ENCODE measurements around the gene RBM15B. TPM values are rescaled to one million over a fixed set of nuclear protein-coding genes. Genes with fewer than 3 reads are reported as not detected.

Gene RBM15B
- polyA plus RNA-seq, 1 donor from 2014 or later: 24.1 TPM

GRCh38 chr3:51392355-51393133 lies 1.5 kb downstream of the RBM15B start:
- Histone ChIP-seq H3K79me2 (replicated peaks; ENCODE audit: insufficient read depth, low read length) (peaks cover 31% of the 10 kb centered on the region), H3K9me3 (ENCODE audit: low read length) (no peaks in the 10 kb centered on the region), H3K27ac (ENCODE audit: low read length) (peak overlapping the region; percentile 87), H3K9ac (ENCODE audit: low read length) (peak overlapping the region; percentile 88), H3K27me3 (ENCODE audit: insufficient read depth, low read depth, low read length) (no peaks in the 10 kb centered on the region), H3K4me3 (ENCODE audit: low read length) (peak overlapping the region; percentile 90), H3K36me3 (ENCODE audit: insufficient read depth, low read length) (peaks cover 33% of the 10 kb centered on the region), H4K20me1 (ENCODE audit: insufficient read depth) (peaks cover 11% of the 10 kb centered on the region), H3K4me2 (ENCODE audit: low read length) (peak overlapping the region; percentile 69), H3F3A (ENCODE audit: insufficient read depth, low read length, poor library complexity, severe bottlenecking) (peaks cover 5% of the 10 kb centered on the region), H3K9me2 (ENCODE audit: insufficient read depth, low read length) (no peaks in the 10 kb centered on the region), H2AFZ (ENCODE audit: low read depth, low read length) (no peak overlapping the region)
- TF ChIP-seq EZH2 (IDR thresholded peaks at IDR 0.05; ENCODE audit: borderline replicate concordance, insufficient read depth, low read length, poor library complexity, severe bottlenecking) (no peak), CTCF (IDR thresholded peaks at IDR 0.05; ENCODE audit: poor library complexity, severe bottlenecking) (no peak), EP300 (conservative IDR thresholded peaks at IDR 0.05; ENCODE audit: poor library complexity, severe bottlenecking) (no peak), SMC3 (conservative IDR thresholded peaks at IDR 0.05; ENCODE audit: poor library complexity) (no peak), RAD21 (conservative IDR thresholded peaks at IDR 0.05) (no peak), TAF1 (IDR thresholded peaks at IDR 0.05; ENCODE audit: low read depth) (no peak), MXI1 (conservative IDR thresholded peaks at IDR 0.05; ENCODE audit: poor library complexity, severe bottlenecking) (no peak), POLR2AphosphoS5 (IDR thresholded peaks at IDR 0.05) (no peak)
- TF ChIP-seq, protein P1, sequence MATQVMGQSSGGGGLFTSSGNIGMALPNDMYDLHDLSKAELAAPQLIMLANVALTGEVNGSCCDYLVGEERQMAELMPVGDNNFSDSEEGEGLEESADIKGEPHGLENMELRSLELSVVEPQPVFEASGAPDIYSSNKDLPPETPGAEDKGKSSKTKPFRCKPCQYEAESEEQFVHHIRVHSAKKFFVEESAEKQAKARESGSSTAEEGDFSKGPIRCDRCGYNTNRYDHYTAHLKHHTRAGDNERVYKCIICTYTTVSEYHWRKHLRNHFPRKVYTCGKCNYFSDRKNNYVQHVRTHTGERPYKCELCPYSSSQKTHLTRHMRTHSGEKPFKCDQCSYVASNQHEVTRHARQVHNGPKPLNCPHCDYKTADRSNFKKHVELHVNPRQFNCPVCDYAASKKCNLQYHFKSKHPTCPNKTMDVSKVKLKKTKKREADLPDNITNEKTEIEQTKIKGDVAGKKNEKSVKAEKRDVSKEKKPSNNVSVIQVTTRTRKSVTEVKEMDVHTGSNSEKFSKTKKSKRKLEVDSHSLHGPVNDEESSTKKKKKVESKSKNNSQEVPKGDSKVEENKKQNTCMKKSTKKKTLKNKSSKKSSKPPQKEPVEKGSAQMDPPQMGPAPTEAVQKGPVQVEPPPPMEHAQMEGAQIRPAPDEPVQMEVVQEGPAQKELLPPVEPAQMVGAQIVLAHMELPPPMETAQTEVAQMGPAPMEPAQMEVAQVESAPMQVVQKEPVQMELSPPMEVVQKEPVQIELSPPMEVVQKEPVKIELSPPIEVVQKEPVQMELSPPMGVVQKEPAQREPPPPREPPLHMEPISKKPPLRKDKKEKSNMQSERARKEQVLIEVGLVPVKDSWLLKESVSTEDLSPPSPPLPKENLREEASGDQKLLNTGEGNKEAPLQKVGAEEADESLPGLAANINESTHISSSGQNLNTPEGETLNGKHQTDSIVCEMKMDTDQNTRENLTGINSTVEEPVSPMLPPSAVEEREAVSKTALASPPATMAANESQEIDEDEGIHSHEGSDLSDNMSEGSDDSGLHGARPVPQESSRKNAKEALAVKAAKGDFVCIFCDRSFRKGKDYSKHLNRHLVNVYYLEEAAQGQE (IDR thresholded peaks at IDR 0.05; ENCODE audit: borderline replicate concordance): no peak

- H3K9me2 ChIP-seq (ENCODE audit: insufficient read depth, low read length): no peaks in the 10 kb centered on the region
- H3K4me2 ChIP-seq (ENCODE audit: low read length): no peak overlapping the region
- H3K9me3 ChIP-seq (ENCODE audit: low read length): no peaks in the 10 kb centered on the region
- peaks cover 11% of the 10 kb centered on the region for H4K20me1 ChIP-seq (ENCODE audit: insufficient read depth)
- no peaks in the 10 kb centered on the region for H3K27me3 ChIP-seq (ENCODE audit: insufficient read depth, low read depth, low read length)
- H3K79me2 ChIP-seq (replicated peaks; ENCODE audit: insufficient read depth, low read length): peaks cover 31% of the 10 kb centered on the region
- no peak for TF ChIP-seq MXI1 (conservative IDR thresholded peaks at IDR 0.05; ENCODE audit: poor library complexity, severe bottlenecking)
- no peak for TF ChIP-seq EZH2 (IDR thresholded peaks at IDR 0.05; ENCODE audit: borderline replicate concordance, insufficient read depth, low read length, poor library complexity, severe bottlenecking)
- TF ChIP-seq, protein P1 (IDR thresholded peaks at IDR 0.05; ENCODE audit: borderline replicate concordance): no peak
- TF ChIP-seq RAD21 (conservative IDR thresholded peaks at IDR 0.05): no peak
- no peak for TF ChIP-seq POLR2AphosphoS5 (IDR thresholded peaks at IDR 0.05)
- no peak overlapping the region for H3K27ac ChIP-seq (ENCODE audit: low read length)
- peaks cover 5% of the 10 kb centered on the region for H3F3A ChIP-seq (ENCODE audit: insufficient read depth, low read length, poor library complexity, severe bottlenecking)
- H3K9ac ChIP-seq (ENCODE audit: low read length): no peak overlapping the region
- H3K4me3 ChIP-seq (ENCODE audit: low read length): peak overlapping the region; percentile 90
- no peak overlapping the region for H2AFZ ChIP-seq (ENCODE audit: low read depth, low read length)
- peaks cover 33% of the 10 kb centered on the region for H3K36me3 ChIP-seq (ENCODE audit: insufficient read depth, low read length)
Measured at GRCh38 chr3:51393134-51393495, 2.0 kb downstream of the RBM15B start.
